ENCODE results near the gene NEUROD4. TPM values are rescaled to one million over a fixed set of nuclear protein-coding genes. Genes with fewer than 3 reads are reported as not detected.

Gene NEUROD4
- total and polyA plus RNA-seq, 8 donors: 0.04 TPM; not detected in 6

Other genes with a start within 250 kb of the NEUROD4 start
- gene MUCL1, start 165.5 kb upstream of the NEUROD4 start, total RNA-seq: 1 to 10 TPM in 1 of 2 donors, not detected in 1; 1.8 TPM
- gene MUCL1, start 165.5 kb upstream of the NEUROD4 start, polyA plus RNA-seq (ENCODE audit: insufficient read length in 6 of 6): not detected
- gene TESPA1, start 35.2 kb upstream of the NEUROD4 start, total RNA-seq: 1 to 10 TPM; 1.2 to 3.2 TPM
- gene TESPA1, start 35.2 kb upstream of the NEUROD4 start, polyA plus RNA-seq (ENCODE audit: insufficient read length in 6 of 6): 1 to 10 TPM in 3 of 6 donors, under 1 TPM in 3; 0.67 to 1.5 (median 1.0) TPM
- not detected for gene OR9K2, start 106.4 kb downstream of the NEUROD4 start, total RNA-seq
- not detected for gene OR9K2, start 106.4 kb downstream of the NEUROD4 start, polyA plus RNA-seq (ENCODE audit: insufficient read length in 6 of 6)
- gene OR10A7, start 201.1 kb downstream of the NEUROD4 start, total RNA-seq: not detected
- not detected for gene OR10A7, start 201.1 kb downstream of the NEUROD4 start, polyA plus RNA-seq (ENCODE audit: insufficient read length in 6 of 6)
- gene OR6C74, start 224.6 kb downstream of the NEUROD4 start, total RNA-seq: not detected
- gene OR6C74, start 224.6 kb downstream of the NEUROD4 start, polyA plus RNA-seq (ENCODE audit: insufficient read length in 6 of 6): not detected

All from left lung (tissue), 8 donors.